ENCODE results near the gene BATF2.

- TF ChIP-seq EZH2 (IDR thresholded peaks at IDR 0.05; ENCODE audit: low read depth) (no peak), CTCF (conservative IDR thresholded peaks at IDR 0.05) (no peak)
Observed at GRCh38 chr11:65008016-65008415, 11.2 kb upstream of the BATF2 start.

Measured in PC-9 (cell line).